ENCODE data around the gene MUC5AC.
A peak's percentile ranks its signal among the peaks of the same experiment; 100 is the strongest.

The MUC5AC gene

DNA sequence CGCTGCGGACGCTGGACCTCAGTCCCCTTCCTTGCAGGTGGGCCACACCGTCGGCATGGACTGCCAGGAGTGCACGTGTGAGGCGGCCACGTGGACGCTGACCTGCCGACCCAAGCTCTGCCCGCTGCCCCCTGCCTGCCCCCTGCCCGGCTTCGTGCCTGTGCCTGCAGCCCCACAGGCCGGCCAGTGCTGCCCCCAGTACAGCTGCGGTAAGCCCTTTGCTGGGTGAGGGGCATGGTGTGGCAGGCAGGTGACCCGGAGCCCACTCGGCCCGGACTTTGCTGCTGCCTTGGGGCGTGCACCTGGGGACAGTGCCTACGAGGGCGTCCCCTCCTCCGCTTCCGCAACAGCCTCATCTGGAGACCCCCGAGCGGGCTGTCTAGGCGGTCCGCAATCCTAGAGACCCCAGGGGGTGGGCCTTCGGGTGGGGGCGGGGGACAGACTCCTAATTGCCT is 39.7 kb downstream of the MUC5AC start:
- DNase-seq (ENCODE audit: low read depth), result no peak

DNA sequence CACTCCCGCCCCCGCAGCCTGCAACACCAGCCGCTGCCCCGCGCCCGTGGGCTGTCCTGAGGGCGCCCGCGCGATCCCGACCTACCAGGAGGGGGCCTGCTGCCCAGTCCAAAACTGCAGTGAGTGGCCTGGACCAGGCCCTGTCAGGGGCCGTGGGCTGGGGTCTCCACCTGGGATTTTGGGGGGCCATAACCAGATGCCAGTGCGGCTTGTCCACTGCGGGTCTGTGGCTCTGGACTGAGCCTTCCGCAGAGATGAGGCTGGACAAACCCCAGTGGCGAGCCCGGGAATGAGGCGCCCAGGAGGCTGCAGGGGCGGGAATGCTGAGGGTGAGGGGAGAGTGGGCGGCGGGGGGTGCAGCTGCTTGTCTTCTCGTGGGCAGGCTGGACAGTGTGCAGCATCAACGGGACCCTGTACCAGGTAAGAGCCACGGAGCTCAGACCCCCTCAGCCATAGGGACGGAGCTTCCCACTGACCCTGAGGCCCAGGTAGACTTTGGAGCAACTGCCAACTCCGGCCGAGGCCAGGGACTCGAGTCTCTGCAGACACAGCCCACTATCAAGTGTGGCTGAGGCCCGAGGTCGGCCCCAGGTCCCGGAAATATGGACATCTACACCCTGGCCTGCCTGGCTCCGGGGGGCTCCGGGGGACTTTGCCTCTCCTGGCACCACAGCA is 40.3 kb downstream of the MUC5AC start:
- no peak for DNase-seq (ENCODE audit: low read depth)

DNA sequence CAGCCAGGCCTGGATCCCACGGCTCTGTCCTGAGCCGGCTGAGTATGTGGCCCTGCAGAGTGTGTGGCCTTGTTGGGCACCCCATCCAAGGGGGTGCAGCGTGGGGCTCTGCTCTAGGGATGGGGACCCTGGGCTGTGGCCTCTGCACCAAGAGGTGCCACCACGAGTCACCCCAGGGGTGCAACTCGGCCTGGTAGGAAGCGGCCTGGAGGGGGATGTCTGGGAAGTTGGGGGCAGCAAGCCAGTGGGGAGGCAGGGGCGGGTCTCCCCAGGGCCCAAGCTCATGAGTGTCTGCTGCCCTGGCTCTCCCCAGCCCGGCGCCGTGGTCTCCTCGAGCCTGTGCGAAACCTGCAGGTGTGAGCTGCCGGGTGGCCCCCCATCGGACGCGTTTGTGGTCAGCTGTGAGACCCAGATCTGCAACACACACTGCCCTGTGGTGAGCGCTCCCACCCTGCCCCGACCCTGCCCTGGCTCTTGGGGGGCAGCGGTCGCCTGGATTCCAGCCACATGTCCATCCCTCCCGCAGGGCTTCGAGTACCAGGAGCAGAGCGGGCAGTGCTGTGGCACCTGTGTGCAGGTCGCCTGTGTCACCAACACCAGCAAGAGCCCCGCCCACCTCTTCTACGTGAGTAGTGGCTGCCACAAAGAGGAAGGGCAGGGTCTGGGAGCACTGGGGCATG is 40.9 kb downstream of the MUC5AC start:
- DNase-seq (ENCODE audit: low read depth), result no peak

DNA sequence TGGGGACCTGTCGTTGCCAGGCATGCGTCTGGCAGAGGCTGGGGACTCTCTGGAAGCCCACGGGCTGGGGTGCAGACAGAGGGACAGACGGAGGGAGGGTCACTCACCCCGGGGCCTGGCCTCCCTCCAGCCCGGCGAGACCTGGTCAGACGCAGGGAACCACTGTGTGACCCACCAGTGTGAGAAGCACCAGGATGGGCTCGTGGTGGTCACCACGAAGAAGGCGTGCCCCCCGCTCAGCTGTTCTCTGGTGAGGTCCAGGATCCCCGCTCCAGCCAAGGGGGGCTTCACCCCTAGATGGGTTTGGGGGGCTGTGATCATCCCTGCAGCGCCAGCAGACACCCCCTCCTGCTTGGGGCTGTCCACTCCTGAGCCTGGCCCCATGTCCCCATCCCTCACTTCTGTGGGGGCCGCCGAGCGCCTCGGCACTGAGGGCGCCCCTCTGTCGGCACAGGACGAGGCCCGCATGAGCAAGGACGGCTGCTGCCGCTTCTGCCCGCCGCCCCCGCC is 41.5 kb downstream of the MUC5AC start:
- no peak for DNase-seq (ENCODE audit: low read depth)

DNA sequence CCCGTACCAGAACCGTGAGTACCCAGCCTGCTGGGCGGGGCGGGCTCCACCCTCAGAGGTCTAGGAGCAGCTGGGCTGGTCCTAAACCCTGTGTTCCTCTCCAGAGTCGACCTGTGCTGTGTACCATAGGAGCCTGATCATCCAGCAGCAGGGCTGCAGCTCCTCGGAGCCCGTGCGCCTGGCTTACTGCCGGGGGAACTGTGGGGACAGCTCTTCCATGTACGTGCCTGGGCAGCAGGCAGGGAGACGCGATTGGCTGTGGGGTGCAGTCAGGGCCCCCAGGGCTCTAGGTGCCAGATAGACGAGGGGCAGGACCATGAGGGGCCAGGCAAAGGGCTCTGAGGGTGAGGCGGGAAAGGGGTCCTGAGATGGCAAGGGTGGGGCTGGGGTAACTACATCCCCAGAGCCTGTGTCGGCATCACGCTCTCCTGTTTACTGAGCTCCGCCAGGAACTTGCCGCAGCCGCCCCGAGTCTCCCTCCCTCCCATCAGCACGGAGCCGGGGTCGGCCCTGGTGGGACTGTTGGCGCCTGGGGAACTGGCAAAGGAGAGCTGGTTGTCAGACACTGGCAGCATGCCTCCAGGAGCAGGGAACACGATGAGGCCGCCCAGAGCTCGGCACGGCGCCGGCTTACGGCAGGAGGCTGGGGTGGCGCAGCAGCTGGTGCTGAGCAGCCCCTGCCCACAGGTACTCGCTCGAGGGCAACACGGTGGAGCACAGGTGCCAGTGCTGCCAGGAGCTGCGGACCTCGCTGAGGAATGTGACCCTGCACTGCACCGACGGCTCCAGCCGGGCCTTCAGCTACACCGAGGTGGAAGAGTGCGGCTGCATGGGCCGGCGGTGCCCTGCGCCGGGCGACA is 42.2 kb downstream of the MUC5AC start:
- no peak for DNase-seq (ENCODE audit: low read depth)

DNA sequence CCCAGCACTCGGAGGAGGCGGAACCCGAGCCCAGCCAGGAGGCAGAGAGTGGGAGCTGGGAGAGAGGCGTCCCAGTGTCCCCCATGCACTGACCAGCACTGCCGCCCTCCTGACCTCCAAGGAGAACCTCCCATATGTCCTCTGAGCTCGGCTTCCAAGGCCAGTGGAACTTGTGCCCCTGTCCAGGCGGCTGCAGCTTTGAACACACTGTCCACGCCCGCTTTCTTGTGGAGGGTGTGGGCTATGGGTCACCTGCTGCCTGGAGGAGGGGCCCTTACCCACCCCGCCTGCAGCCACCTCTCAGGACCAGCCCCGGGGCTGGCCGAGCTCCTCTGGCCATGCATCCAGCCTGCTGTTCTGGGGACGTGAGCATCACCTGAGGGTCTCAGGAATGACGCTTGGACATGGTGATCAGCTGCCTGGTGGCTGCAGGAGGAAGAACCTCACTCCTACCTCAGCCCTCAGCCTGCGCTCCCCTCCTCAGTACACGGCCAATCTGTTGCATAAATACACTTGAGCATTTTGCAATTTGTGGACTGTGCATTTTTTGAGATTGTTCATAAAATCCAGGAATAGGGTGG is 42.9 kb downstream of the MUC5AC start:
- DNase-seq (ENCODE audit: low read depth), result no peak

DNA sequence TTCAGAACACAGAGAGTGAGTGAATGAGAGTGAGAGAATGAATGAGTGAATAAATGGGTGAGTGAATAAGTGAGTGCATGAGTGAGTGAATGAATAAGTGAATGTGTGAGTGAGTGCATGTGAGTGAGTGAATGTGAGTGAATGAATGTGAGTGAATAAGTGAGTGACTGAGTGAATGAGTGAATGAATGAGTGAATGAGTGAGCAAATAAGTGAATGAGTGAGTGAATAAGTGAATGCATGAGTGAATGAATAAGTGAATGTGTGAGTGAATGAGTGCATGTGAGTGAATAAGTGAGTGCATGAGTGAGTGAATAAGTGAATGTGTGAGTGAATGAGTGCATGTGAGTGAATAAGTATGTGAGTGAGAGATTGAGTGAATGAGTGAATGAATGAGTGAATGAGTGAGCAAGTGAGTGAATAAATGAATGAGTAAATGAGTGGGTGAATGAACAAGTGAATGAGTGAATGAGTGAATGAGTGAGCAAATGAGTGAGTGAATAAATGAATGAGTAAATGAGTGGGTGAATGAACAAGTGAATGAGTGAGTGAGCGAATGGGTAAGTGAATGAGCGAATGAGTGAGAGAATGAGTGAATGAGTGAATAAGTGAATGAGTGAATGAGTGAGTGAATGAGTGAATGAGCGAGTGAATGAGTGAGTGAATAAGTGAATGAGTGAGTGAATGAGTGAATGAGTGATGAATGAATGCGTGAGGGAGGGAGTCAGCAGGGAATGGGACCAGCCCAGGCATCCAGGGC is 43.8 kb downstream of the MUC5AC start:
- DNase-seq (ENCODE audit: low read depth), result no peak

DNA sequence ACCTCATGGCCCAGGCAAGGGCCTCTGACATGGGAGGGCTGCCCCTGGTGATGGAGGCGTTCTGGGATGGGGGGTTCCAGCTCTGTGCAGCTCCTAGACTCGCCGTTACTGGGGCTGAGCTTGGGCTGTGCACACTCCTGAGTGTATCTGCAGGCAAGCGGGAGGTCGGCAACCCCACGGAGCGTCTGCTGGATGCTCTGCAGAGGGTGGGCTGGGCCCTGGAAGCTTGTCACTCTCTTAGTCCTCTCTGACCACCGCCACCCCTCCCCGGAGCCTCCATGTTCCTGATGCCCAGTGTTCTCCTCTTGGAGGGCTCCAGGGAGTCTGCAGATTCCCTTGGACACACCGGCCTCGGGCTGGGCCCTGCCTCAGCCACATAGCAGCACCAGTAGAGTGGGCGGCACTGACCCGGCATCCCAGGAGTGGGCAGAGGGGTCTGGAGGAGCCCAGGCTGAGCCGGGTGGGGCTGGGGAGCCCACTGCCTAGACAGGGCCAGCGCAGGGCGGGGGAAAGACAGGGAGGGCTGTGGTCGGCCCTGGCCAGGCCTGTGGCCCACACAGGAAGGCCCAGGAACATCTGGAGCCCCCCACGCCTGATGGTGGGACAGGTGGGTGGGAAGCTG is 44.5 kb downstream of the MUC5AC start:
- no peak for DNase-seq (ENCODE audit: low read depth)

DNA sequence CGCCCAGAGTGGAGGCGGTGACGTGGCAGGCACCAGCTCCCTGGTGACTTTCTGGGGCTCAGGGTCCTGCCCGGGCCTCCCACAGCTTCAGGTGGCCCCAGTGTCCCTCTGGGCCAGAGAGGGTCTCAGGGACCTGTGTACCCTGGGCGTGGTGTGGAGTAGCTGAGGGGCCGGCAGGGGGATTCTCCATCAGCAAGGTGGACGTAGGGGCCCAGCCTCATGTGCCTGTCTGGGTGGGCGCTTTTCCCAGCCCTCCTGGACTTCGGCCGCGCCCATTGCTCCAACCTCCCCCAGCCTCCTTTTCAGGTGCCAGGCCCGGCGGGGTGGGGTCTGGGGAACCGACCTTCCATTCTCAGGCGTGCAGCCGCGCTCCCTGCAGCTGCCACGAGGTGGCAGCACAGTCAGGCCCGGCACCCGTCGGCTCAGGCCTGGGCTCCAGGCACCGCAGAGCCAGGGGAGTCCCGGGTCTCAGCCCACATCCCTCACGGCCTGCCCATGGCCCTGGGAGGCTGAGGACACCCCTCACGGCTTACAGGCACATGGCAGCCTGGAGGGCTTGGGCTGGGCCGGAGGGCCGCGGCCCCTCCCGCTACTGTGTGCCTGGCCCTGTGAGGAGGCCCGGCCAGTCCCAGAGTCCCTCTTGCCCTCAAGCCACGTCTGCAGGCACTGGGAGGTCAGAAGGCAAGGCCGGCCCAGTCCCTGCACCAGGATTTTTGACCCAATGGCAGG is 45.2 kb downstream of the MUC5AC start:
- DNase-seq (ENCODE audit: low read depth), result peak; percentile 54

DNA sequence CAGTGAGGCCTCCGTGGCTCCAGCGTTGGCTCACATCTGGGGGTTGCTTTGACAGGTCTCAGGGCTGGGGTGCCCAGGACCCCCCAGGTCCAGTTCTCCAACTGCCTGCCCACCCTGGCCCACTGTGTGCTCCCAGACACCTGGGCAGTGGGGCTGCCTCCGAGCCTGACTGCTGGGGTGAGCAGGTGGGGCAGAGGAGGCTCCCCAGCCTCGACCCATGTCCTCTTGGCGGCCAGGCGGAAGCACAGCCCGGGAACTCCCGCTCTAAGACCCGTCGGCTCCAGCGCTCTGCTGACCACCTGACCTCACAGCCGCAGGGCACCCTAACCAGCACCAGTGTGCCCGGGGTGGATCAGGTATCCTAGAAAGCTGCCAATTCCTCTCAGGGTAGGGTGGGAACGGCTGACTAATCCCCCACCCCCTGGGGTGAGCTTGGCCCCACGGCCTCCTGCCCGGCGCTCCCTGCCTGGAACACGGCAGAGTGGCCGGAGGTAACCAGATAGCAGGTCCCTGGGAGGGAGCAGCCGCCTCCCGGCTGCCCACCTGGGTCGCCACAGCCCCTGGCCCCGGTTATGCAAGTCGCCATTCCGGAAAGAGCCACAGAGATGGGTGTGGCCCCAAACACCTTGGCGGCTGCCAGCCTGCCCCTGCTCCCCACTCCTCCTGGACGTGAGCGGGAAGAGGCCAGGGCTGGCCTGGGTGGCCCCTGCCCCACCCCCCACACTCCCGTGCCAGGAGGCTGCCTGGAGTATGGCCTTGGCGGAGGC is 45.9 kb downstream of the MUC5AC start:
- no peak for DNase-seq (ENCODE audit: low read depth)

DNA sequence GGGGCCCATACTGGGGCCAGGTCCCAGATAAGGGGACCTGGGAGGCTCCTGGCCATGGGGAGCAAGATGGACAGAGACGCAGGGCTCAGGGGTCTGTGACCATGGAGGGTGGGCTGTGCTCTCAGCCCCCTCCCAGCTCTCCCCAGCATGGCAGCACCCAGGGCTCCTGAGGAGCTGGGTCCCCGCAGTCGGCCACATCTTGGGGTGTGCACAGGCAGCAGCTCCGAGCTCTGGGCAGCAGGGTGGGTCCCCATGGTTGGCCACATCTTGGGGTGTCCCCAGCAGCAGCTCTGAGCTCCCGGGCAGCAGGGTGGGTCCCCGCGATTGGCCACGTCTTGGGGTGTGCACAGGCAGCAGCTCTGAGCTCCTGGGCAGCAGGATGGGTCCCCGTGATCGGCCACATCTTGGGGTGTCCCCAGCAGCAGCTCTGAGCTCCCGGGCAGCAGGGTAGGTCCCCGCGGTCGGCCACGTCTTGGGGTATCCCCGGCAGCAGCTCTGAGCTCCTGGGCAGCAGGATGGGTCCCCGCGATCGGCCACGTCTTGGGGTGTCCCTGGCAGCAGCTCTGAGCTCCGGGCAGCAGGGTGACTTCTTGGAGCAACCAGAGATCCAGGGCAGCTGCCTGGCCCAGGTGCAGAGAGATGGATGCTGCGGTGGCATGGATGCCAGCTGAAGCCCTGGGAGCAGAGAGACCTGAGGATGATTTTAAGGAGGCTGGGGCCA is 46.8 kb downstream of the MUC5AC start:
- DNase-seq (ENCODE audit: low read depth), result no peak

DNA sequence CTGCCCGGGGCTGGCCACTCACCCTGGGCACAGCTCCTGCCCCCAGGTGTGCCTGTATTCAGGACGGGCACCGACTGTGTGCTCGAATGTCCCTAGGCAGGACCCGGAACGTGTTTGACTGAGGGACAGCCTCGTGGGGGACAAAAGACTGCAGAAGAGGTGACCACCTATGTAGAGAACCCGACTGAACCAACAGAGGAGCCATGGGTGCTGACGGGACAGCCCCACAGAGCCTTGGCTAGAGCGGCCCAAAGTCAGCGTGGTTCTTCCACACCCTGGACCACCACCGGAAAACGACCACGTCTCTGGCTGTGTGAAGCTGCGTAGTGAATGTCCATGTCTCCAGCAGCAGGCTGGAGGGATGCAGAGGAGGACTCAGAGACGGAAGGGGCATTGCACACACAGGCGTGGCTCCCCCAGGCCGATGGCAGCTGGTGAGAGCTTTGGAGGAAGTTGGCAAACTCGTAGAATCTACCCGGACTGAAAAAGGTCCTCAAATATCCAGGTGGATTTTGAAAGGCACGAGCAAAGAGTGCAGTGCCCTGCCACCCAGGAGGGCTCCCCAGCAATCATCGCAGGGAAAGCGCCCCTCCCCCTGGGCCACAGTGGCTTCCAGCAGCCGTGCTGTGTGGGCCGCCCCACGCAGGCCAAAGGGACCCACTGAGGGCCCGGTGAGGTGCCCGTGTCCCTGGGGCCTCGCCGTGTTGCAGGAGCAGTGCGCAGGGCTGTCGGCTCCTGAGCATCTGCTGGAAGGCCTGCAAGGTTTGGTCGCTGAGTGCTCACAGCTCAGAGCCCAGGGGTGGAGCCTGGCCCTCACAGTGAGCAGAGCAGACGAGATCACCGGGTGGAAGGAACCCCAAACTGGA is 47.6 kb downstream of the MUC5AC start:
- no peak for DNase-seq (ENCODE audit: low read depth)

DNA sequence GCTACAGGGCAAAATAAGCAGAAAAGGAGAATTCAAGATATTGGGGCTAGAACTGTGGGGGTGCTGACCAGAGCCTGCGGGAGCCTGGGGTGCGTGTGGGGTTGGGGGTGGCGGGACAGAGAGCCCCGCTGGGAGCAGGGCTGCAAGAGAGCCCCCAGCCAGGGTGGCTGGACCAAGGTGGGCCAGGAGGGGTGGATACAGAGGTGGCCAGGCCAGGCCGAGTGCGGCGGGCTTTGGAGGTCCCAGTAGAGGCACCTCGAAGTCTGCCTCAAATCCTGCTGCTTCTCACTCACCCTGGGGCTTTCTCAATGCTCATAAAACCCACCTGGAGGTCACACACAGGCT is 48.2 kb downstream of the MUC5AC start:
- no peak for DNase-seq (ENCODE audit: low read depth)

DNA sequence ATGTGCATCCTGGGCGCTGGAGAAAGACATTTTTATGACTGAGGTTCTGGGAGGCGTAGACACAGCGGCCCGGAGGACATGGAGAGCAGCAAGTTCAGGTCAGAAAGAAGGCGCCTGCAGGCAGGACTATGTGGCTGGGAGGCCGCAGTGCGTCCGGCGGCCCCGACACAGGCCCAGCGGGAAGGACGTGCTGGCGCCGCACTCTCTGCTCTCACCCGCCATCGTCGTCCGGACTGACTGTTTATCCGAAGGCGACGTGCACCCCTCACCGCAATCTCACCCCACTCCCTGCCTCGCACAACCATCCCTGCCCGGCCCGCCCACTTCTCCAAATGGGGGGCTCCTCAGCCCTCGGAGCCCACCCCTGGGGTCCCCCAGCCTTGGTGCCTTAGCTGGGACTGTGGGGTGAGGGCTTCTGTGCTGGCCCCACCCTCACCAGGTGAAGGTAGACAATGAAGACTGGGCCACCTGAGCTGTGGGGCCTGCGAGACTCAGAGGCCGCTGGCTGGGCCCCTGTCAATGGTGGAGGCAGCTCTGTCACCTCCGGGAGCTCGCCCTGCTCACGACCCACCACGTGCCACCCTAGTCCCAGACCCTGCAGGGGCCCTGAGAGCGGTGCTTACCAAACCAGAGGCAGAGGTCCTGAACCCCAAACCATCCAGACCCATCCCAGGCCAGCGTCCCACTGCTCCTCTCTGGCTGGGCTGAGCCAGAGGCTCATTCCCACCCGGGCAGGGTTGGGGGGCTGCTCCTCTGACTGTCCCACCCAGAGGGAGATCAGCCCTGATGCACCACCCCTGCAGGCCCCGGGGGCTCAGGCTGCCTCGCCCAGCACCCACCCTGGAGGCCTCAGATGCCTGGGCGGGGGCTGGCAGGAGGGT is 48.9 kb downstream of the MUC5AC start:
- DNase-seq (ENCODE audit: low read depth), result no peak

DNA sequence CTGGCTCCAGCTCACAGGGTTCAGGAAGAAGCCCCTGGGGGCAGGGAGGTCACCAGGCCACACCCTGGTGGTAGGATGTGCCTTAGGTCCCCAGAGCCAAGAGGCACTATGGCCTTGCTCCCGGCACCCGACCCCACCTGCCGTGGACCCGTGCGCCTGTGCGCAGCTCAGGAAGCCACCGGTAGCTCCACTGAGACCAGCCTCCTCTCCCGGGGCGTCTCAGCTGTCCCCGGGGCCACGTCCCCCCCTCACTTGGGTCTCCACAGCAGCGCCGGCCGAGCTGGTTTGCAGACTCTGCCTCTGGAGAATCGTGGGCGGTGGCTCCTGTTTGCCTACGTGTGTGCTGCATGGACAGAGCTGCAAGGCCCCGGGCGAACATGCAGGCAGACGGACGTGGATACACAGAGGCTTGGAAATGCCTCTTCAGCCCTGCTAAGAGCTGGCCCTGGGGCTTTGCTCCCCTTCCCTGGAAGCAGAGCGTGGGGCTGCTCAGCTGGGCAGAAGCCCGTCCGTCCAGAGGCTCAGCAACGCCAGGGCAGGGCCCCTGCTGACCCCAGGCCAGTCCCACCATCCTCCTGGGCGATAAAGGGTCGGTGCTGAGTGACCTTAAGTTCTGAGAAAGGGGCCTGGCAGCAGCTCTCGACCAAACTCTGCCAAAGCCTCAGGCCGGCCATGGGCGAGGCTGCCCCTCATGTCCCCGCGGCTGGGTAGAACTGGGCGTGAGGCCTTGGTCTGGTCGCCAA is 49.8 kb downstream of the MUC5AC start:
- no peak for DNase-seq (ENCODE audit: low read depth)

DNA sequence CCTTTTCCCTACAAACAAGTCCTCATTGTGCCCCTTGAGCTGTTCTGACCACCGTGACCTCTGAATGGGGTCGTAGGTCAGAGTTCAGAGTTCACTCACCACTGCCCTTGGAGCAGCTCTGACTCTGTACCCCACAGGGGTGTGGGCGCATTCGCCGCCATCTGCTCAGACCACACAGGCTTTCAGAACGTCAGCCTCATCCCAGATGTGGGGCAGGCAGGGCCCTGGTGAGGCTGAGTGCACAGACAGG is 50.3 kb downstream of the MUC5AC start:
- DNase-seq (ENCODE audit: low read depth), result no peak
